Posterior cingulate gyrus (tissue), 11 donors: ENCODE results near the gene NME7.
"Not testable (repeated sequence)": the region's sequence is repeated elsewhere in the genome, so short reads cannot be mapped to it uniquely, and the experiment has no call there.

Experiments
- DNase-seq, 10 donors: peaks; one replicate each; pipeline versions ENCODE4 v3.0.0 to v3.0.0-alpha.2; 2020 to 2021; ENCODE audit warnings: mixed read lengths in 3 of 10
- intact Hi-C: fragments of 100-400 bp; cut with DNase I; formaldehyde crosslinking; loops from one replicate; pipeline ENCODE4 v1.15.1; 2023

Gene NME7

GRCh38 chr1:169346036-169346589 is 21.5 kb downstream of the NME7 start:
- DNase-seq = no peak
- intact Hi-C loops = loop anchor here (10.0 kb wide), 2 partner anchors 221 to 901 kb away; no protein-coding TSS in a partner anchor

GRCh38 chr1:169345511-169345910 is 22.1 kb downstream of the NME7 start:
- intact Hi-C loops = loop anchor here (10.0 kb wide), 2 partner anchors 221 to 901 kb away; no protein-coding TSS in a partner anchor
- DNase-seq = no peak

GRCh38 chr1:169342096-169342495 is 25.5 kb downstream of the NME7 start:
- intact Hi-C loops = loop anchor here (10.0 kb wide), 2 partner anchors 217 to 897 kb away; no protein-coding TSS in a partner anchor
- DNase-seq = not testable (repeated sequence)

- DNase-seq = no peak
- intact Hi-C loops = loop anchor here (10.0 kb wide), 2 partner anchors 216 to 896 kb away; no protein-coding TSS in a partner anchor
Measured at GRCh38 chr1:169340882-169341281, 26.7 kb downstream of the NME7 start.

GRCh38 chr1:169339773-169340172 is 27.8 kb downstream of the NME7 start:
- DNase-seq = no peak
- intact Hi-C loops = loop anchor here (10.0 kb wide), 2 partner anchors 215 to 895 kb away; no protein-coding TSS in a partner anchor

- no peak for DNase-seq
- intact Hi-C loops = no loop called here
Measured at GRCh38 chr1:169338617-169339016, 29.0 kb downstream of the NME7 start.

GRCh38 chr1:169336947-169337715 is 30.5 kb downstream of the NME7 start:
- DNase-seq = peak in 2 of 10 donors; percentile 29 to 77
- intact Hi-C loops = not testable (repeated sequence)

GRCh38 chr1:169334727-169335126 is 32.9 kb downstream of the NME7 start:
- DNase-seq, intact Hi-C loops: not testable (repeated sequence)

- DNase-seq = no peak
- intact Hi-C loops = no loop called here
Measured at GRCh38 chr1:169330927-169331326, 36.7 kb downstream of the NME7 start.

- intact Hi-C loops = no loop called here
- no peak for DNase-seq
Measured at GRCh38 chr1:169329383-169329782, 38.2 kb downstream of the NME7 start.

- no peak for DNase-seq
- intact Hi-C loops = no loop called here
Measured at GRCh38 chr1:169327875-169328274, 39.7 kb downstream of the NME7 start.

GRCh38 chr1:169326956-169327268 is 40.7 kb downstream of the NME7 start:
- DNase-seq = no peak
- intact Hi-C loops = no loop called here

- intact Hi-C loops = no loop called here
Measured at GRCh38 chr1:169326261-169326955, 41.2 kb downstream of the NME7 start.

GRCh38 chr1:169325117-169325516 is 42.5 kb downstream of the NME7 start:
- no peak for DNase-seq
- intact Hi-C loops = no loop called here

More at GRCh38 chr1:169326261-169326955, 41.2 kb downstream of the NME7 start:
- DNase-seq = no peak

GRCh38 chr1:169322138-169322537 is 45.5 kb downstream of the NME7 start:
- intact Hi-C loops = no loop called here
- no peak for DNase-seq

GRCh38 chr1:169321539-169321938 is 46.1 kb downstream of the NME7 start:
- no peak for DNase-seq

GRCh38 chr1:169318536-169319244 is 48.9 kb downstream of the NME7 start:
- no peak for DNase-seq
- intact Hi-C loops = no loop called here

More at GRCh38 chr1:169321539-169321938, 46.1 kb downstream of the NME7 start:
- intact Hi-C loops = no loop called here

- intact Hi-C loops = no loop called here
- no peak for DNase-seq
Measured at GRCh38 chr1:169316556-169316955, 51.0 kb downstream of the NME7 start.

GRCh38 chr1:169312084-169312954 is 55.3 kb downstream of the NME7 start:
- intact Hi-C loops = no loop called here
- peak in 1 of 10 donors; percentile 22 for DNase-seq
